HG03175 (cell line): Measurements from ENCODE around the gene RAD51B.
"Not testable (repeated sequence)": the region's sequence is repeated elsewhere in the genome, so short reads cannot be mapped to it uniquely, and the experiment has no call there.

Experiments used
- ATAC-seq: cut with Tn5 transposase; IDR thresholded peaks from one replicate; pipeline ENCODE4 v1.9.1; 2021; ENCODE audit warnings: mild to moderate bottlenecking, moderate library complexity; ENCODE audit not compliant: unreplicated experiment

The RAD51B gene

GRCh38 chr14:68652433-68652690, 832.8 kb downstream of the RAD51B start:
- no peak for ATAC-seq

DNA sequence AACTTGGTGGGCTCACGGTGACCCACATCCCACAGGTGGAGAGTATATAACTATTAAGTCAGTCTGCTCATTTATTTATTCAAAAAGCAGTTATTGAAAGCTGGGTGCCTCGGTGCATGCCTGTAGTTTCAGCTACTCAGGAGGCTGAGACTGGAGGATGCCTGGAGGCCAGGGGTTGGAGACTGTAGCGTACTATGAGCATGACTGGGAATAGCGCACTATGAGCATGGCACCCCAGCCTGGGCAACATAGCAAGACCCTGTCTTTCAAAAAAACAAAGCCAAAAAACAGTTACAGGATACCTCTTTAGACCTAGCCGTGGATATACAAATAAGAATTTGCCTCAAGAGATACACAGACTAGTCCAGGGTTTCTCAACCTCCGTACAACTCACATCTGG, 833.5 kb downstream of the RAD51B start:
- ATAC-seq, result no peak

DNA sequence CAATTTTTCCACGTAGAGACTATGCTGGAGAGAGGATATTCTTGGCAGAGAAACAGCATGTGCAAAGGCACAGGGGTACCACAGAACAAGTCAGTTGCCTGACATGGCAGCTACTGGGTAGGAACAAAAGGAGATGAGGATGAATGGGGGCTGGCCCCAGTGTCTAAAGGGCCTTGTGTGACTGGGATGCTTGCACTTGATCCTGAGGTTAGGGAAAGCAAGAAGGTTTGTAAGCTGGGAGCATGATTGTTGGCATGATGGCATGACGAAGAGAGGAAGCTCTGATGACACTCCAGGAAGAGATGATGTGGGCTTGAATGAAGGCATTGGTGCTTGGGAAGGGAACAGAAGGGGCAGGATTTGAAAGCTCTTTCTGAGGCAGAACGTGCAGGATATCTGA, 834.2 kb downstream of the RAD51B start:
- no peak for ATAC-seq

GRCh38 chr14:68654471-68654941, 834.9 kb downstream of the RAD51B start:
- no peak for ATAC-seq

DNA sequence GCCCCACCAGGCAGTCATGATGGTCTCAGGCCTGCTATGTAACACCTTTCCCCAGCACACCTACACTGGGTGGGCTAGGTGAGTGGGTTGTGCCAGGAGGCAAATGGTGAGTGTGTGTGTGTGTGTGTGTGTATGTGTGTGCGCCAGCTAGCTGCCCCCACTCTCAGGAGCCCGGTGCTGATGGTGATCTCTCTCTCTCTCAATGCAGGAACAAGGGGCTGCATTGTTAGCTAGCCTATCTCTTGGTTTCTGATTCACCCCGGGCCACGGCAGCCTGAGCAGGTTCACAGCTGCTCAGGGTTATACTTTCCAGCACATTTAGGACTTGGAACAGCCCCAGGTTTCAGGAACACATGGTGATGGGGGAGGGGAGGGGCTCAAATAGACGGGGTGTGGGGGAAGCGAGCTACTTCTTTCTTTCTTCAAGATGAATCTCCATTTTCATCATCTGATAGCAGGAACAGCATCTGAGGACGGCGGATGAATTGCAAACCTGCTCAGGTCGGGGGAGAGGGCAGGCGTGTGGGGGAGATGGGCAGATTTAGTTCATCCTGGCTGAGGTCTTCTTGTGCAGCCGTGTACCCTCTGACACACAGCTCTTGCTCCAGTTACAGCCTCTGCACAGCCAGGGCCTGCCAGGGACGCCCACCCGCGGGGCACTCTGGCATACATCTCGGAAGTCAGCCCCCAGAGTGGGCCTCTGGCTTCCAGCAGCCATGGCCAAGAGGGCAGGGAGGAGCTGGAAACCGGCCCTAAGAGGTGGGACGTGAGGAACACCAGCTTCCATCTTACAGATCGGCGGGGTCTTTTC, 835.6 kb downstream of the RAD51B start:
- no peak for ATAC-seq

- ATAC-seq, result no peak
Observed at GRCh38 chr14:68655911-68656316, 836.3 kb downstream of the RAD51B start.

DNA sequence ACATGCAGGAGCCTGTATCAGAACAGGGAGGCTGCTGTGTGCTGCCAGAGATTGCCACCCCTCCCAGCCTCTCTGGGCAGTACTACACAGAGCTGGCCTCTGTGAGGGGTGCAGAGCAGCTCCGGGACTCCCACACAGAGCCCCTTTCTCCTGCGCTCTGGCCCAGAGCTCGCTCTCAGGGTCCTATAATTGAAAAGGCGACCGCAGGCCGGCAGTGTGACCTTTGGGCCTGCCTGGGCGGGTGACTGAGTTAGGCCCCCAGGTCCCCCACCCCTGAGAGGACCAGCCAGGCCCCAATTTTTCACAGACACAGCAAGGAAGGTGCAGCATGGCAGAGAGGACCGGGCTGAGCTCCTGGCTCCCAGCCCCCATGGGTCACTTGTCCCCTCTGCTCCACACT, 836.9 kb downstream of the RAD51B start:
- ATAC-seq, result no peak

GRCh38 chr14:68657300-68658028, 837.9 kb downstream of the RAD51B start:
- ATAC-seq, result no peak

DNA sequence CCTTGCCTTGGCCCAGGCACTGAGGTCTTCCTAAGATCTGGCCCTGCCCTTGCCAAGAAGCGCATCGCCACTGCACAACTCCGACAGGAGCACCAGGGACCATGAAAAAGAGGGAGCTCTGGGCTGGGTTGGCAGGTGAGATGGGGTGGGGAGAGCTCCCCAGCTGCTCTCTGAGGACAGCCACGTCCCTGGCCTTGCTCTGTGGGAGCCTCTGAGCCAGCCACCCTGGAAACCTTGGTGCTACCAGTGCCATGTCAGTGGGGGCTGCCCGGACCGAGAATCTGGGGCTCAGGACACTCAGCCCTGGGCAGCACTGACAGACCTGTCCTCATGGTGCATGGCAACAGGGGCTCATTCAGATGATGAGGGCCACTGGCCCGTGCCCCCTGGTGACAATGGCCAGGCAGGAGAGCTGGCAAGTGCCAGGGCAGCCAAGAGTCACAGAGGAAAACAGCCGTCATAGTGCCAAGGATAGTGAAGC, 838.5 kb downstream of the RAD51B start:
- no peak for ATAC-seq

GRCh38 chr14:68658943-68659931, 839.7 kb downstream of the RAD51B start:
- ATAC-seq, result no peak

- ATAC-seq, result no peak
Observed at GRCh38 chr14:68660495-68660894, 840.9 kb downstream of the RAD51B start.

- ATAC-seq, result no peak
Observed at GRCh38 chr14:68661226-68662225, 841.9 kb downstream of the RAD51B start.

GRCh38 chr14:68662392-68662791, 842.8 kb downstream of the RAD51B start:
- no peak for ATAC-seq

DNA sequence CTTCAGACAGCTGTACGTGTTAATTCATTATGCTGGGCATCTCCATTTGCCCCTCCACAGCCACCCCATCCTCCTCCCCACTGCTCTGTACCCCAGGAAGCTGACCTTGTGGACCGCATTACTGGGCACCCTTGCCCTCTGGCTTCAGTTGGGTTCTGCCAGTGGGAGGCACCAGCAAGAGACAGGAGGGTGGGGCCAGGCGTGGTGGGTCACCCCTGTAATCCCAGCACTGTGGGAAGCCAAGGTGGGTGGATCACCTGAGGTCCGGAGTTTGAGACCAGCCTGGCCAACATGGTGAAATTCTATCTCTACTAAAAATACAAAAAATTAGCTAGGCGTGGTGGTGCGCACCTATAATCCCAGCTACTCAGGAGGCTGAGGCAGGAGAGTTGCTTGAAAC, 843.2 kb downstream of the RAD51B start:
- ATAC-seq, result not testable (repeated sequence)

DNA sequence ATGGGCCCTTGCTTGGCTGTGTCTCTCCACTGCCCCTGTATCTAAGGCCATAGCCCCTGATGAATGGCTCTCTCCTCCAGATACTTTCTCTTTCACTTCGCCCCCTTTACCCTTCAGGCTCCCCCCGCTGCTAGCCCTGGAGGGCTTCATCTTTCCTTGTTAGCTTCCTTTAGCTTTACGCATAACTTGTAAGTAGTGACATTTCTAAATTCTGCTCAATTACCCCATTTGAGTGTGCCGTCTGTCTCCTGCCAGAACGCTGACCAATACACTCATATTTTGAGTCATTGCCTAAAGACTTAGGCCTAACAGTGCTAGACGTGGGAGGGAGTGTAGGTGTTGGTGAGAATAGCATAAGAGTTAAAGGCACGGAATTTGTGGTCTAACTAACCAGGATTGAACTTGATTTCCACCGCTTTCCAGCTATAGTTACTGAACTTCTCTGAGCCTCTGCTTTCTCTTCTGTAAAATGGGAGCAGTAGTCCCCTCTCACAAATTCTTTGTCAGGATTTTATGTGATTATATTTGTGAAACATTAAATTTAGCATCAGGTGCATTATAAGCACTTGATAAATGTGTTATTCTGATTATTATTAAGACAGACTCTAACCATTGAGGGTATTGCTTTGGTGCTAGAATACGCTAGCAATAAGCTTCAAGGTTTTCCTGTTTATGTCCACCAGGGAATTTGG, 844.0 kb downstream of the RAD51B start:
- peak; percentile 80 for ATAC-seq

DNA sequence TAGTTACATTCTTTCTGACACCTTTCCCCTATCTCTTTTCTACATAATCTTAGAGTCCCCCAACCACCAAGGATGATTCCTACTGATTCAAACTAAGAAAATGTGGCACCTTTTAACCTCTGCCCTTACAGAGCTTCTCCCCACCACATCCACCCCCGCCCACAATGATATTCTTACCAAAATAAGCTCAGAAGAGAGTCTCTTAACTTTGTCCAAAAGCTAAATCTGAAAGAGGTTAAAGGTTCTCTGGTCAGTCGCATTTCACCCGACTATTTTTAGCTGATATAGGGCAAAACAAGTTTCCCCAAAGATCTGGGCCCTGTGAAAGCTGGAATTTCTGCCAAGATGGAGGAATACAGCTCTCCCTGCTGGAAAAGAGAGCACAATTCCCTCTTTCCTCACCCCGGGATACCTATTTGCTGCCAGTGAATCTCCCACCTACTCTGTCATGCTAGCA, 844.7 kb downstream of the RAD51B start:
- ATAC-seq, result no peak

- no peak for ATAC-seq
Observed at GRCh38 chr14:68665131-68665530, 845.6 kb downstream of the RAD51B start.

GRCh38 chr14:68665792-68666204, 846.2 kb downstream of the RAD51B start:
- no peak for ATAC-seq

DNA sequence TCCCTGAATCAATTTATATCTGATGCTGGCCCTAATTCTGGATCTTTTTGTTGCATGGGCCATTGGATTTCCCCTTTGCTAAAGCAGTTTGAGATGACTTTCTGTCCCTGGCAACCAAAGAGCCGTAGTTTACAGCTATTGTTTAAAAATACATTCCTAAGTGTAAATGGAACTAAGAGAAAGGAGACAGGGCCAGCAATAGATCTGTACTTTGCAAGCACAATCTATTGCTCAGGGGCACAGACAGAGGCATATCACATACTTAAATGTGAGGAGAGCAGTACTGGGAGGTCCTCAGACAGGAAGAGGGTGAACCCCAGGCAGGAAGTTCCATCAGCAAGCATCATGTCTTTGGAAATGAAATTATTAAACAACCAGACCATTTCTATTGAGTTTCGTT, 846.7 kb downstream of the RAD51B start:
- ATAC-seq, result no peak
